Gastrocnemius medialis (tissue), 4 donors: ENCODE measurements around the gene WDR82.

ENCODE experiments used
- POLR2A ChIP-seq, 2 donors: fragments of 450-650 bp; IDR thresholded peaks; one replicate each; pipeline ENCODE4 v1.6.1; 2017; ENCODE audit warnings: antibody characterized with exemption in 2 of 2, mild to moderate bottlenecking in 2 of 2, moderate library complexity in 2 of 2
- TF ChIP-seq, protein P1 (sequence below), 5 experiments: fragments of 450-650 bp in 3 of 5; fragments of 200-600 bp in 2 of 5; sonication (generic) in 2 of 5; IDR thresholded peaks in 4 of 5; conservative IDR thresholded peaks in 1 of 5; 1 replicate in 4 of 5; 2 replicates in 1 of 5; pipeline ENCODE4 v1.5.1; 2016 to 2019; ENCODE audit warnings: antibody characterized with exemption in 5 of 5, mild to moderate bottlenecking in 3 of 5, moderate library complexity in 3 of 5

DNA sequence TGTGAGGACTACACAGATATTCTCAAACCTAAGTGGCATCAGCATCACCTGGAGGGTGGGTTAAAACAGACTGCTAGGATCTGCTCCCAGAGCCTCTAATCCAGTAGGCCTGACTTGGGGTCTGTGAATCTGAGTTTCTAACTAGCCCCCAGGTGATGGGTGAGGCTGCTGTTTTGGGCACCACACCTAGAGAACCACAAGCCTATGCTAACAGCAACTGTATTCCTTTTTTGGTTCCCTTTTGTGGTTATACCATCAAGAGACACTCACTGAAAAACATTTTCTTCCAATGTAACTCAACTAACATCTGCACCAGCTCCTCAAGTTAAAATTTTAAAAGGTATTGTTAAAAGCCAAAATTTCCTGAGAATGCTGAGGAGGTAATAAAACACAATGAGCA is 16.0 kb downstream of the WDR82 start:
- TF ChIP-seq POLR2A (IDR thresholded peaks at IDR 0.05), result no peak
- TF ChIP-seq, protein P1, sequence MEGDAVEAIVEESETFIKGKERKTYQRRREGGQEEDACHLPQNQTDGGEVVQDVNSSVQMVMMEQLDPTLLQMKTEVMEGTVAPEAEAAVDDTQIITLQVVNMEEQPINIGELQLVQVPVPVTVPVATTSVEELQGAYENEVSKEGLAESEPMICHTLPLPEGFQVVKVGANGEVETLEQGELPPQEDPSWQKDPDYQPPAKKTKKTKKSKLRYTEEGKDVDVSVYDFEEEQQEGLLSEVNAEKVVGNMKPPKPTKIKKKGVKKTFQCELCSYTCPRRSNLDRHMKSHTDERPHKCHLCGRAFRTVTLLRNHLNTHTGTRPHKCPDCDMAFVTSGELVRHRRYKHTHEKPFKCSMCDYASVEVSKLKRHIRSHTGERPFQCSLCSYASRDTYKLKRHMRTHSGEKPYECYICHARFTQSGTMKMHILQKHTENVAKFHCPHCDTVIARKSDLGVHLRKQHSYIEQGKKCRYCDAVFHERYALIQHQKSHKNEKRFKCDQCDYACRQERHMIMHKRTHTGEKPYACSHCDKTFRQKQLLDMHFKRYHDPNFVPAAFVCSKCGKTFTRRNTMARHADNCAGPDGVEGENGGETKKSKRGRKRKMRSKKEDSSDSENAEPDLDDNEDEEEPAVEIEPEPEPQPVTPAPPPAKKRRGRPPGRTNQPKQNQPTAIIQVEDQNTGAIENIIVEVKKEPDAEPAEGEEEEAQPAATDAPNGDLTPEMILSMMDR (IDR thresholded peaks at IDR 0.05 in 4 of 5, conservative IDR thresholded peaks at IDR 0.05 in 1 of 5), result no peak
